Jurkat, Clone E6-1 (cell line): ENCODE data around the gene CRCP.
"Not testable (repeated sequence)": the region's sequence is repeated elsewhere in the genome, so short reads cannot be mapped to it uniquely, and the experiment has no call there.

Experiments
- DNase-seq: peaks from one replicate; pipeline ENCODE4 v3.0.0-alpha.2; 2011; ENCODE audit warnings: low read depth, low spot score
- H3K4me3 ChIP-seq: 2 replicates; pipeline ENCODE4 v1.5.1; 2011; ENCODE audit warnings: mild to moderate bottlenecking, low read length, control low read depth, moderate library complexity

CRCP gene

DNA sequence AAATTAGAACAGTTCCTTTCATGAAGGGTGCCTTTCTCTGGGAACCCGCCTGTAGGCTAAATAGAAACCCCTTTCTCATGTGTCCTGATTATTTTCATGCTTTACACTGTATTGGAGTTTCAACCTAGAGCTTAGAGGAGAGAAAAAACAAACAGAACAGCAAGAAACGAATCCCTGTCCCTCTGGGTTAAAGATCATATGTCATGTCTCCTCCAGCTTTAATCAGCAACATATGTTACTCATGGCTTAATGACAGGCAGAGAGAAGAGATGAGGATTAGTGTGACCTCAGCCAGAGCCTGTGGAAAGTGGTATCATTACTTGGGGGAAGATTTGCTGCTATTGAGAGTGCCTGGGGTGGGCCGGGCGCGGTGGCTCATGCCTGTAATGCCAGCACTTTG lies 32.1 kb downstream of the CRCP start:
- H3K4me3 ChIP-seq = no peak overlapping the region
- no peak for DNase-seq

DNA sequence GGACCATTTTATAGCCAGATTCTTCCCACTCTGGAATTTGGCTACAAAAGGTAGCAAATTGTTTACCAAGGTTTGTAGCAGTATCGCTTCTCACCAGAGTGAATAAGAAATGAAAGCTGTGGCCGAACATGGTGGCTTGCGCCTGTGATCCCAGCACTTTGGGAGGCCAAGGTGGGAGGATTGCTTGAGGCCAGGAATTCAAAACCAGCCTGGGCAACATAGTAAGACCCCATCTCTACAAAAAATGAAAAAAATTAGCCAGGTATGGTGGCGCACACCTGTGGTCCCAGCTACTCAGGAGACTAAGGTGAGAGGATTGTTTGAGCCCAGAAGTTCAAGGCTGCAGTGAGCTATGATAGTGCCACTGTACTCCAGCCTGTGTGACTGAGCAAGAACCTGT lies 33.0 kb downstream of the CRCP start:
- not testable (repeated sequence) for DNase-seq, H3K4me3 ChIP-seq

DNA sequence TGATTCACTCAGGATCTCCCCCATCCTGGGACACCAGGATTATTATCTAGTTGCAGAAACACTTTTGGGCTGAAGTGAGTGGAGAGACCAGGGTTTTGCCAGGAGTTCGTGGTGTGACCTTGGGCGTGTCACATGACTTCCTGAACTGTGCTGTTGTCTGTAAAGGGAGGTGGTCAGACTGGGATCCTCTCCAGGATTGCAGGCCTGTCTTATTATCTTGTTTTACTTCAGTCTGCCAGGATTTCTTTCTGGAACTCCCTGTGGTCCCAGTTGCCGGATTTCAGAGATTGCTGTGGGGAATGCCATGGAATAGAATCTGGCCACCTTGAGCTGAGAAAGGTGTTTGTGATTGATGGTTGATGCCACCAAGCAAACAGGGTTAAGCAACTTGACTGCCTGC lies 35.8 kb downstream of the CRCP start:
- no peak overlapping the region for H3K4me3 ChIP-seq
- DNase-seq = no peak

DNA sequence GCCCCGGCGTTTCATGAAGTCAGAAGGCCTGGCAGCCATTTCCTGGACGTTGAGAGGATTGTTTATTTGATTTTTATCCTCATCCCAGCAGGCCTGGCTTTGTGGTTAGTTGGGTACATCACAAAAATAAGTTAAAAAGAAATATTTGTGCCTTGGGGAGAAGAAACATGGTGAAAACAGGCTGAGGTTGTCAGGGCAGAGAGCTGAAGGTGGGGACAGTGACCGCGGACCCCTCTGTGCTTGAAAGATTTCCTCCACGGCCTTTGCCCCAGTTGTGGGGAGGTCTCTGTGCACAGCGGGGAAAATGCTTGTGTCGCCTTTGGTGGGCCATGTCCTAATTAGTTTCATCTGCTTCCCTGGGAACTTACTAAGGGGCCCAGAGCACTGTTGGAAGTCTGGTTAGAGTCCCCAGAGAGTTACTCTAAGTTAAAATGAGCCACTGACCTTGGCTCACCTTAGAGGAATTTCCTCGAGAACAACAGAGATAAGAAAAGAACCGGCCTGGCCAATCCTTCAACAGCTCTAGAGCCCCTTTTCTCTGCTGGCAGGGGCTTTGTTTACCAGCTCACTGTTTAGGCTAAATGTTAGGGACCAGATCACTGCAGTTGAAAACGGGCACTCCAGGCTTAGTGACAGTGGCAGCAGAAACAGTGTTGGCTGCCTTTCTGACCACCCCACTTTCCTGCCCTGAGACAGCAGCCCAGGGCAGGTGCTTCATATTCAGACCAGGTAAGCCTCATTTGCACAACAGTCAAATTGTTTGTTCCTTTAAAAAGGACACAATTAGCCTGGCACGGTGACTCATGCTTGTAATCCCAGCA lies 37.9 kb downstream of the CRCP start:
- H3K4me3 ChIP-seq = no peak overlapping the region
- DNase-seq = no peak

DNA sequence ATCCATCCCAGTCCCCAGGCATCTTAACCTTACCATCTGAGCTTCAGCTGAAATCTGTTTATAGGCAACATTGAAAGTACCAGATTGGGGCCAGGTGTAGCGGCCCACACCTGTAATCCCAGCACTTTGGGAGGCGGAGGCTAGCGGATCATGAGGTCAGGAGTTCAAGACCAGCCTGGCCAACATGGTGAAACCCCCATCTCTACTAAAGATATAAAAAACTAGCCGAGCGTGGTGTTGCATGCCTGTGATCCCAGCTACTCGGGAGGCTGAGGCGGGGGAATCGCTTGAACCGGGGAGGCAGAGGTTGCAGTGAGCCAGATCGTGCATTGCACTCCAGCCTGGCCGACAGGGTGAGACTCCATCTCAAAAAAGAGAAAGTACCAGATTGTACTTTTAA lies 39.0 kb downstream of the CRCP start:
- no peak for DNase-seq
- H3K4me3 ChIP-seq = no peak overlapping the region

DNA sequence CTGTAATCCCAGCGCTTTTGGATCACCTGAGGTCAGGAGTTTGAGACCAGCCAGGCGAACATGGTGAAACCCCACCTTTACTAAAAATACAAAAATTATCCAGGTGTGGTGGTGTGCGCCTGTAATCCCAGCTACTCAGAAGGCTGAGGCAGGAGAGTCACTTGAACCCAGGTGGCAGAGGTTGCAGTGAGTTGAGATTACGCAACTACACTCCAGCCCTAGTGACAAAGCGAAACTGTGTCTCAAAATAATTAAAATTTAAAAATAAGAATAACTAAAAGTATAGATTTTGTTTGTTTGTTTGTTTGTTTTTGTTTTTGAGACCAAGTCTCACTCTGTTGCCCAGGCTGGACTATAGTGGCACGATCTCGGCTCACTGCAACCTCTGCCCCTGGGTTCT lies 41.4 kb downstream of the CRCP start:
- not testable (repeated sequence) for H3K4me3 ChIP-seq, DNase-seq

DNA sequence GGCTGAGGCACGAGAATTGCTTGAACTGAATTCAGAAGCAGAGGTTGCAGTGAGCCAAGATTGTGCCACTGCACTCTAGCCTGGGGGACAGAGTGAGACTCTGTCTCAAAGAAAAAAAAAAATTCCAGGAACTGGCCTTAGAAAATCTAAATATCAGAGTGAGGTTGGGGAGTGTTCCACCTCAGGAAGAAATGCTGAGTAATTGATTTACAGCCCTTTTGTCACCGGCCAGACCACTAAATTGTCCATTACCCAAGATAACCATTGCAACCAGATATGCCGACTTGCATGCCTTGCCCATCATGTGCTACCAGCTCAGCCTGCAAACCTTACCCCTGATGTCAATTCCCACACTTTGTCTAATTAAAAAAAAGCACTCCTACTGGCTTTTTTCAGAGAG lies 42.4 kb downstream of the CRCP start:
- DNase-seq = no peak
- no peak overlapping the region for H3K4me3 ChIP-seq

DNA sequence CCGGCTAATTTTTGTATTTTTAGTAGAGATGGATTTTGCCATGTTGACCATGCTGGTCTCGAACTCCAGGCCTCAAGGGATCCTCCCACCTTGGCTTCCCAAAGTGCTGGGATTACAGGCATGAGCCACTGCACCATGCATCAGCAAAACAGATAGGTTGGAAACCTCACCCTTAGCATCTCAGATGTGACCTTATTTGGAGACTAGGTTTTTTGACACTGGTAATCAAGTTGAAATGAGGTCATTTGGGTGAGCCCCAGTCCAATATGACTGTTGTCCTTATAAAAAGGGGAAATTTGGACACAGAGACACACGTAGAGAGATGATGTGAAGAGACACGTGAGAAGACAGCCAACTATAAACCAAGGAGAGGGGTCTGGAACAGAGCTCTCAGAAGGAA lies 48.0 kb downstream of the CRCP start:
- no peak overlapping the region for H3K4me3 ChIP-seq
- no peak for DNase-seq

DNA sequence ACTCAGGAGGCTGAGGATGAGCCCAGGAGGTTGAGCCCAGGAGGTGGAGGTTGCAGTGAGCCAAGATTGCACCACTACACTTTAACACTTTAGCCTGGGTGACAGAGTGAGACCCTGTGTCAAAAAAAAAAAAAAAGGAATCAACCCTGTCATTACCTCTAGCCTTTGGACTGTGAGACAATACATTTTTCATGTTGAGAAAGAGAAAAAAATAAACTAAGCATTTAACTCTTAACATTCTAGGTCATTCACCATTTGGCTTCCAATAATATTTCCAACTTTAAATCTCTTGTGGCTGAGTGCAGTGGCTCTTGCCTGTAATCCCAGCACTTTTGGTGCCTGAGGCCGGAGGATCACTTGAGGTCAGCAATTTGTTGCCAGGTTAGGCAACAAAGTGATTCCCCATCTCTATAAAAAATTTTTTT lies 48.6 kb downstream of the CRCP start:
- H3K4me3 ChIP-seq = no peak overlapping the region
- no peak for DNase-seq

DNA sequence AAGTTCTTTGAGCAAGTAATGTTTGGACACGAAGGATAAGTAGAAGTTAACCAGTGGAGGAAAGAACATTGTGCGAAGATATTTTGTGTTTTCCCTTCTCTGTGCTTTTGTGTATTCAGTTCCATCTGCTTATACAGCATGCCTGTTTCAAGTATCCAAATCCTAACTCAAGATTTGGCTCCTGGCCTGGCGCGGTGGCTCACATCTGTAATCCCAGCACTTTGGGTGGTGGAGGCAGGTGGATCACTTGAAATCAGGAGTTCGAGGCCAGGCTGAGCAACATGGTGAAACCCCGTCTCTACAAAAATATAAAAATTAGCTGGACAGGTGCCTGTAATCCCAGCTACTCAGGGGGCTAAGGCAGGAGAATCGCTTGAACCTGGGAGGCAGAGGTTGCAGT lies 49.7 kb downstream of the CRCP start:
- DNase-seq = no peak

DNA sequence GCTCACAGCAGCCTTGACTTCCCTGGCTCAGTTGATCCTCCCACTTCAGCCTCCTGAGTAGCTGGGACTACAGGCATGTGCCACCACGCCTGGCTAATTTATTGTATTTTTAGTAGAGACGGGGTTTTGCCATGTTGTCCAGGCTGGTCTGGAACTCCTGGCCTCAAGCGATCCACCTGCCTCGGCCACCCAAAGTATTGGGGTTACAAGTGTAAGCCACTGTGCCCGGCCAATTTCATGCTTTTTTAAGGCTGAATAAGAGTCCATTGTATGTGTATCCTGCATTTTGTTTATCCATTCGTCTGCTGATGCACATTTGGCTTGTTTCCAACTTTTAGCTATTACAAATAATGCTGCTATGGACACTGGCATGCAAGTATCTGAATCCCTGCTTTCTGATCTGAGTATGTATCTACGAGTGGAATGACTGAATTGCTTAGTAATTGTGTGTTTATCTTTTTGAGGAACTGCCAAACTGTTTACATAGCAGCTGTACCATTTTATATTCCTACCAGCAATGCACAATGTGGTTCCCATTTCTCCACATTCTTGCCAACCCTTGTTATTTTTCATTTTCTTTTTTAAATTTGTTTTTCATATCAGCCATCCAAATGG lies 53.2 kb downstream of the CRCP start:
- DNase-seq = no peak
- no peak overlapping the region for H3K4me3 ChIP-seq

More for the DNA sequence above, 49.7 kb downstream of the CRCP start:
- H3K4me3 ChIP-seq = no peak overlapping the region

DNA sequence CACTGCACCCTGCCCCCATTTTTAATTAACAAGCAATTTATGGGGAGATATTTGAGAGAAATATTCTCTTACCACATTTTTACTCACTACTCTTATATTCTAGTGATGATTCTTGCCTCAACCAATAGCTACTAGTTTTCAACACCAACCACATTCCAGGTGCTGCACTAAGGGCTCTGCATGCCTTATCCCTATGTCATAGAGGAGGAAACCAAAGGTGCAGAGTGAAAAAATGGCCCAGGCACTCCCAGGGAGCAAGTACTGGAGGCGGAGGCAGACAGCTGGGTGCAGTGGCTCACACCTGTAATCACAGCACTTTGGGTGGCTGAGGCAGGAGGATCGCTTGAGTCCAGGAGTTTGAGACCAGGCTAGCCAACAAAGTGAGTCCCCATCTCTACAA lies 55.0 kb downstream of the CRCP start:
- no peak for DNase-seq
- no peak overlapping the region for H3K4me3 ChIP-seq

DNA sequence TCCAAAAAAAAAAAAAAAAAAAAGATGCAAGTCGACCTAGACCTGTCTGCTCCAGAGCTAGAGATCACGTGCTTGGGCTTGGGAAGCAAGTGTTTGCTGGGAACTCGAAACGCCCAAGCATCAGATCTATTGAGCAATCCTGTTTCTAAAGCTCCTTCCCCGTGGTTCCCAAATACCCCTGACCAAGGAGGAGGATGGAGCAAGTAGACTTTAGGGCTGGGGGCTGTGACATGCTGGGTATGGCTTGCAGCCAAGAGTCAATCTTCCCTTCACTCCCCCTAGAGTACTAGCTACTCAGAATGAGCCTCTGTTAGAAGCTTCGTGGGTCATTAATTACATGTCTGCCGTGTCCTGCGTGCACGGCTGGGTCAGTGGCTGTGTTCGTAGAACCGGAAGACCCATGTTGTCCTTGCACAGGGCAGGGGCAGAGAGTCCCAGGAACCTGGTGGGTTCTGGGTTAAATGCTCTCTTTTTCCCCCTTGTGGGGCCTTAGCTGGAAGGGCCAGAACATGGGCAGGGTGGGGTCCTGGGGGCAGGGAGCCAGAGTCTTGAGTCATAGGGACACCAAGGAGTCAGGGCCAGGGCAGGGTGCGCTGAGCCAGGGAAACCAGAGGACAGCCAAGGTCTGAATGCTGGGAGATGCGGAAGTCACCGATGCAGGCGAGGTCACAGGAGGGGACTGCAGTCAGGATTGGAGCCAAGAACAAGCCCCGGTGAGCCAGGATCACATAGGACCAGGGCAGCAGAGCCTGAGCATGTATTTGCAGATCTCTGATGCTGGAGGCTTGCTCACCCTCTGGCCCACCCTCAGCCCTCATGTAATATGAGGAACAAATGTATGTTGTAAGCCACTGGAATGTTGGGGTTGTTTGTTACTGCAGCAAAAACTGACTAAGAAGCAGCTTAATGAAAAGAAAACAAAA lies 55.9 kb downstream of the CRCP start:
- no peak overlapping the region for H3K4me3 ChIP-seq
- DNase-seq = no peak

DNA sequence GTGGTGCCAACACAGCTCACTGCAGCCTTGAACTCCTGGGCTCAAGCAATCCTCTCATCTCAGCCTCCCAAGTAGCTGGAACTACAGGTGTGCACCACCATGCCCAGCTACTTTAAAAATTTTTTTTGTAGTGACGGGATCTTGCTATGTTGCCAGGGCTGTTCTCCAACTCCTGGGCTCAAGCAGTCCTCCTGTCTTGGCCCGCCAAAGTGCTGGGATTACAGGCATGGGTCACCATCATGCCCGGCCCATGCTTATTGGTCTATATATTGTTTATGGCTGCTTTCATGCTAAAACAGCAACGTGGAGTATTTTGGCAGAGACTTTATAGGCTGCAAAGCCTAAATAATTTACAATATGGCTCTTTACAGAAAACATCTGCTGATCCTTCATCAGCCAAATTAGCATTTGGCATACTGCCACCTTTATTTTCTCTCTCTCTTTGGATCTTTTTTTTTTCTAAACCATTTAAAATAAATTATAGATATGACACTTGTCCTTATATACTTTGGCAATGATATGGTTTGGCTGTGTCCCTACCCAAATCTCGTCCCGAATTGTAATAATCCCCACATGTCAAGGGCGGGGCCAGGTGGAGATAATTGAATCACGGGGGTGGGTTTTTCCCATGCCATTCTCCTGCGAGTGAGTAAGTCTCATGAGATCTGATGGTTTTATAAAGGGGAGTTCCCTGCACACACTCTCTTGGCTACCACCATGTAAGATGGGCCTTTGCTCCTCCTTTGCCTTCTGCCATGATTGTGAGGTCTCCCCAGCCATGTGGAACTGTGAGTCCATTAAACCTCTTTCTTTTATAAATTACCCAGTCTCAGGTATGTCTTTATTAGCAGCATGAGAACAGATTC lies 58.1 kb downstream of the CRCP start:
- H3K4me3 ChIP-seq, DNase-seq: not testable (repeated sequence)

DNA sequence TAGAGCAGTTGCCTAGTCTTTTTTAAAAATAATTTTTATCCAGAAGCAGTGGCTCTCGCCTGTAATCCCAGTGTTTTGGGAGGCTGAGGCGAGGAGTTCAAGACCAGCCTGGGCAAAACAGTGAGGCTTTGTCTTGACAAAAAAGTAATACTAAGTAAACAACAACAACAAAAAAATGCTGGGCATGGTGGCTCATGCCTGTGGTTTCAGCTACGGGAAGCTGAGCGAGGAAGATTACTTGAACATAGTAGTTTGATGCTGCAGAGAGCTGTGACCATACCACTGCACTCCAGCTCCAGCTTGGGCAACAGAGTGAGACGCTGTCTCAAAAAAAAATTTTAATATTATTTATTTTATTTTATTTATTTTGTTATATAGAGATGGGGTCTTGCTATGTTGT lies 59.2 kb downstream of the CRCP start:
- no peak overlapping the region for H3K4me3 ChIP-seq
- no peak for DNase-seq

DNA sequence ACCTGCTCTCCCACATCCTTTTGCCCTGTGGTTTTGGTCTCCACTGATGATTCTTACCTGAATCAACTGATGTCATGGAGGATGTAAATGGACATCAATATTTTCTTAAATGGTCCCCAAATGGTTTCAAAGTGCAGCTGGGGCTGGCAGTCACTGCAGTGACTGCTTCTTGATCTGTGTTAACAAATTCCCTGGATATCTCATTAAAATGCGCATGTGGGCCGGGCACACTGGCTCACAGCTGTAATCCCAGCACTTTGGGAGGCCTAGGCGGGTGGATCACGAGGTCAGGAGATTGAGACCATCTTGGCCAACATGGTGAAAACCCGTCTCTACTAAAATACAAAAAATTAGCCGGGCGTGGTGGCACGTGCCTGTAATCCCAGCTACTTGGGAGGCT lies 60.4 kb downstream of the CRCP start:
- not testable (repeated sequence) for H3K4me3 ChIP-seq

DNA sequence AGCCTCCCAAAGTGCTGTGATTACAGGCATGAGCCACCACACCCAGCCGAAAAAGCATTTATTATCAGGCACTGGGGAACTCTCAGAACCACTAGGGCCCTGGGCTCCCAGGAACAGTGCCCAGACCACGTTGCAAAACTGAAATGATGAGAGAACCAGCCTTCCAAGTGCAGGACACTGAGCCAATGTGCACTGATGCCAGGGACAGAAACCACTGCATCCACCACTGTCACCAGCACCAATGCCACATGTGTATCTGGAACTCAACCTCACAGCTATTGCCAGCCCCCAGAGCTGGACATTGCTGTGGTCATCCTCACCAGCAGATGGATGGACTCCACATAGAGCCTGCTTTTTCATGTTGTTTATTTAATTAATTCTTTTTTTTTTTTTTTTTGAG lies 62.3 kb downstream of the CRCP start:
- DNase-seq = no peak
- H3K4me3 ChIP-seq = no peak overlapping the region

More for the DNA sequence above, 60.4 kb downstream of the CRCP start:
- DNase-seq = not testable (repeated sequence)

DNA sequence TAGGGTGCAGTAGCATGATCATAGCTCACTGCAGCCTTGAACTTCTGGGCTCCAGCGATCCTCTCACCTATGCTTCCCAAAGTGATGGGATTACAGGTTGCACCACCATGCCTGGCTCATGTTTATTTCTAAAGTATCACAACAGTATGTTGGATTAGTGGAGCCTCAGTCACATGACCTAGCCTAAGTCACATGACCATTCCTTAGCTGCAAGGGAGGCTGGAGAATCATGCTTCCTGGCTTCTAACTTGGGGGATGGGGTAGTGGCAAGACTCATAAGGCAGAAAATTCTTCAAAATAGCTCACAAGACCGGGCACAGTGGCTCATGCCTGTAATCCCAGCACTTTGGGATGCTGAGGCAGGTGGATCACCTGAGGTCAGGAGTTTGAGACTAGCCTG lies 63.6 kb downstream of the CRCP start:
- no peak overlapping the region for H3K4me3 ChIP-seq

DNA sequence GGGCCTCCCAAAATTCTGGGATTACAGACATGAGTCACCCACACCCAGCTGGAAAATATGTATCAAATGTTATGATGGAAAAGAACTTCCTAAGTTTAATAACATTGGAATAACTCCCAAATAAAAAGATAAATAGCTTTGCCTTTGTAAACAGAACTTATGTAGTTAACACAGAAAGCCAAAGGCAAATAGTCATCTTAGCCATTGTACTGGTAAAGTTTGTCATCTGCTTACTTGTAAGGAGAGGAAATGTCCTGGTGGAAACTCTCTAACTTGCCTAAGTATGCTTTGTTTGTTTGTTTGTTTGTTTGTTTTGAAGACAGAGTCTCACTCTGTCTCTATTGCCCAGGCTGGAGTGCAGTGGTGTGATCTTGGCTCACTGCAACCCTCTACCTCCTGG lies 66.7 kb downstream of the CRCP start:
- H3K4me3 ChIP-seq = no peak overlapping the region
- no peak for DNase-seq

More for the DNA sequence above, 63.6 kb downstream of the CRCP start:
- DNase-seq = no peak
